Endothelial cell of umbilical vein (primary cell): ENCODE measurements around the gene PLOD1. TPM values are rescaled to one million over a fixed set of nuclear protein-coding genes. Genes with fewer than 3 reads are reported as not detected.

Experiments used
- BruUV-seq: library from RNA; stranded (reverse); fragments of 400-500 nt; replicated peaks from 2 replicates; lab custom pipeline; 2021; lab: Mats Ljungman, UMichigan
- CTCF ChIA-PET: fragments of 300-600, 350-600 bp; sonication (Branson Sonifier 250); formaldehyde crosslinking; loops from one replicate; lab custom pipeline; 2021; ENCODE audit warnings: antibody characterized with exemption, inconsistent platforms; lab: Charles Lee
- POLR2A ChIA-PET: fragments of 300-600, 350-600 bp; sonication (Branson Sonifier 250); formaldehyde crosslinking; loops from one replicate; lab custom pipeline; 2021; ENCODE audit warnings: antibody characterized with exemption, inconsistent platforms; lab: Charles Lee
- DNase-seq: peaks from one replicate; pipeline ENCODE4 v3.0.0-alpha.2; 2011; ENCODE audit warnings: low read depth, low spot score
- FAIRE-seq: peaks from 2 replicates; lab custom pipeline; 2011; peaks lifted over from hg19 to GRCh38; lab: Jason Lieb, UNC
- H2AFZ ChIP-seq: 2 replicates; pipeline ENCODE4 v1.6.0; 2012; ENCODE audit warnings: low read depth, low read length, control low read depth, inconsistent platforms
- H3K27ac ChIP-seq: 2 replicates; pipeline ENCODE4 v1.5.1; 2011; ENCODE audit warnings: low read depth, mild to moderate bottlenecking, control low read depth, low read length, moderate library complexity; ENCODE audit not compliant: insufficient read depth
- H3K27me3 ChIP-seq, 2 experiments: 2 replicates each; pipeline versions ENCODE4 v1.6.0 to v1.6.1; 2011; ENCODE audit warnings: low read length in 2 of 2, mixed read lengths in 1 of 2; ENCODE audit not compliant: control insufficient read depth in 2 of 2, insufficient read depth in 2 of 2
- H3K36me3 ChIP-seq, 2 experiments: 2 replicates in 1 of 2; 3 replicates in 1 of 2; pipeline ENCODE4 v1.5.1; 2011; ENCODE audit warnings: low read length in 2 of 2, mild to moderate bottlenecking in 1 of 2, moderate library complexity in 1 of 2; ENCODE audit not compliant: control insufficient read depth in 2 of 2, insufficient read depth in 2 of 2; ENCODE audit errors: extremely low read depth in 1 of 2
- H3K4me1 ChIP-seq: 3 replicates; pipeline ENCODE4 v1.5.1; 2011; ENCODE audit warnings: mild to moderate bottlenecking, low read length; ENCODE audit not compliant: control insufficient read depth, insufficient read depth; ENCODE audit errors: extremely low read depth
- H3K4me2 ChIP-seq: 2 replicates; pipeline ENCODE4 v1.6.1; 2011; ENCODE audit warnings: low read length, control low read depth, mixed read lengths; ENCODE audit not compliant: insufficient read depth
- H3K4me3 ChIP-seq, 3 experiments: fragments of 200-600 bp in 1 of 3; sonication (generic), shearing (Covaris generic) in 1 of 3; replicated peaks in 1 of 3; 2 replicates each; pipeline ENCODE4 v1.5.1; 2011 to 2016; ENCODE audit warnings: control low read depth in 3 of 3, low read length in 3 of 3, mild to moderate bottlenecking in 2 of 3, inconsistent platforms in 1 of 3, low read depth in 1 of 3, moderate library complexity in 1 of 3; ENCODE audit not compliant: insufficient read depth in 1 of 3
- H3K79me2 ChIP-seq: 2 replicates; pipeline ENCODE4 v1.6.0; 2012; ENCODE audit warnings: low read length, inconsistent platforms; ENCODE audit not compliant: control insufficient read depth, insufficient read depth
- H3K9ac ChIP-seq: replicated peaks from 2 replicates; pipeline ENCODE3; 2011; ENCODE audit warnings: low read length, control low read depth; ENCODE audit not compliant: insufficient read depth; ENCODE audit errors: extremely low read depth
- H3K9me1 ChIP-seq: replicated peaks from 3 replicates; pipeline ENCODE4 v1.6.0; 2011; ENCODE audit warnings: mild to moderate bottlenecking, low read length; ENCODE audit not compliant: control insufficient read depth, insufficient read depth; ENCODE audit errors: extremely low read depth
- H3K9me3 ChIP-seq: replicated peaks from 2 replicates; pipeline ENCODE4 v1.5.1; 2012; ENCODE audit warnings: low read length, inconsistent platforms; ENCODE audit not compliant: control insufficient read depth, insufficient read depth
- H4K20me1 ChIP-seq: replicated peaks from 2 replicates; pipeline ENCODE3; 2011; ENCODE audit warnings: mild to moderate bottlenecking, low read length; ENCODE audit not compliant: control insufficient read depth, insufficient read depth; ENCODE audit errors: extremely low read depth
- CTCF ChIP-seq, 2 donors: IDR thresholded peaks; 1 replicate in 1 of 2; 2 replicates in 1 of 2; pipeline ENCODE4 v1.5.1; 2011; ENCODE audit warnings: low read length in 2 of 2, mild to moderate bottlenecking in 2 of 2, moderate library complexity in 2 of 2, control low read depth in 1 of 2, inconsistent platforms in 1 of 2, low read depth in 1 of 2; ENCODE audit not compliant: insufficient read depth in 1 of 2; ENCODE audit errors: extremely low read depth in 1 of 2
- EZH2 ChIP-seq: IDR thresholded peaks from 2 replicates; pipeline ENCODE4 v1.6.1; 2012; ENCODE audit warnings: borderline replicate concordance, low read depth, mild to moderate bottlenecking, moderate library complexity, low read length, inconsistent platforms; ENCODE audit not compliant: severe bottlenecking
- FOS ChIP-seq: IDR thresholded peaks from 2 replicates; pipeline ENCODE4 v1.6.1; 2011; ENCODE audit warnings: mild to moderate bottlenecking, low read length, moderate library complexity, borderline replicate concordance; ENCODE audit not compliant: insufficient read depth
- GATA2 ChIP-seq: IDR thresholded peaks from 2 replicates; pipeline ENCODE4 v1.7.0; 2011; ENCODE audit warnings: low read depth, mild to moderate bottlenecking, moderate library complexity, mixed read lengths, low read length; ENCODE audit not compliant: insufficient read length, insufficient read depth
- JUN ChIP-seq: IDR thresholded peaks from 2 replicates; pipeline ENCODE4 v1.6.1; 2011; ENCODE audit warnings: borderline replicate concordance, low read depth; ENCODE audit not compliant: insufficient read length, insufficient read depth
- MAX ChIP-seq: IDR thresholded peaks from 2 replicates; pipeline ENCODE4 v1.6.1; 2011; ENCODE audit not compliant: insufficient read depth, insufficient read length
- MYC ChIP-seq: IDR thresholded peaks from one replicate; pipeline ENCODE4 v1.6.1; 2011; ENCODE audit warnings: mild to moderate bottlenecking, low read depth, low read length
- POLR2A ChIP-seq: IDR thresholded peaks from 2 replicates; pipeline ENCODE4 v1.6.1; 2012; ENCODE audit warnings: low read depth, mild to moderate bottlenecking, control low read depth, low read length
- POLR2AphosphoS5 ChIP-seq: IDR thresholded peaks from 2 replicates; pipeline ENCODE4 v1.6.1; 2012; ENCODE audit warnings: low read depth, mild to moderate bottlenecking, control low read depth, low read length, moderate library complexity; ENCODE audit not compliant: insufficient read depth
- dilution Hi-C: fragments of 300-500 bp; cut with MboI; formaldehyde crosslinking; loops from one replicate; pipeline ENCODE4 v1.15.0; 2019; ENCODE audit warnings: low sequenced_read_pairs; ENCODE audit not compliant: extremely low pct_ligation_motif_present
- intact Hi-C: fragments of 100-400 bp; cut with micrococcal nuclease; formaldehyde crosslinking; loops from one replicate; pipeline ENCODE4 v1.10.0; 2022
- polyA plus RNA-seq, 4 experiments: library from polyadenylated mRNA; depleted of rRNA in 3 of 4; stranded (reverse) in 3 of 4; unstranded in 1 of 4; fragments of >200 nt; gene quantifications; 2 replicates each; pipeline versions ENCODE4 v1.2.1 to v1.2.3, GENCODE V29; 2011 to 2012; ENCODE audit warnings: missing spikeins in 1 of 4
- total RNA-seq: library from RNA; stranded (reverse); gene quantifications from 2 replicates; pipeline ENCODE4 v1.2.3, GENCODE V29; 2021

The PLOD1 gene
- total and polyA plus RNA-seq, 2 donors (not counting 3 experiments of a cell fraction or from before 2014, with no cell fraction given): 260 to 412 TPM

GRCh38 chr1:12016182-12016581, 81.7 kb downstream of the PLOD1 start:
- POLR2A ChIA-PET: no interaction called here

More at GRCh38 chr1:12016182-12016581, 81.7 kb downstream of the PLOD1 start:
- intact Hi-C loops: no loop called here
- no peaks in the 10 kb centered on the region for H3K9me1 ChIP-seq
- FAIRE-seq (no peak), DNase-seq (no peak)
- H3K4me2 ChIP-seq: no peak overlapping the region
- dilution Hi-C loops: no loop called here
- peaks cover 0 to 12% of the 10 kb centered on the region in 2 experiments for H3K36me3 ChIP-seq
- H2AFZ ChIP-seq: no peak overlapping the region
- no peaks in the 10 kb centered on the region for H3K4me1 ChIP-seq
- H3K27me3 ChIP-seq: no peaks in the 10 kb centered on the region
- TF ChIP-seq FOS (no peak), MYC (no peak), CTCF (IDR thresholded peaks at IDR 0.05; ENCODE audit: extremely low read depth in 1 of 2, insufficient read depth in 1 of 2, low read depth in 1 of 2, low read length in 2 of 2) (no peak), POLR2AphosphoS5 (no peak), POLR2A (no peak), GATA2 (no peak), MAX (no peak), JUN (no peak), EZH2 (no peak)
- CTCF ChIA-PET: no interaction called here
- H3K4me3 ChIP-seq: no peak overlapping the region
- H3K9ac ChIP-seq: no peak overlapping the region
- no TSS peak for BruUV-seq
- peaks cover 8% of the 10 kb centered on the region for H3K79me2 ChIP-seq
- H3K27ac ChIP-seq: no peak overlapping the region
- no peaks in the 10 kb centered on the region for H4K20me1 ChIP-seq
- H3K9me3 ChIP-seq: no peaks in the 10 kb centered on the region
